Colonic mucosa (tissue), 4 donors: ENCODE data around the gene SUGCT. TPM values are rescaled to one million over a fixed set of nuclear protein-coding genes. Genes with fewer than 3 reads are reported as not detected.

Source experiments
- DNase-seq: peaks from one replicate; pipeline ENCODE4 v3.0.0-alpha.2; 2020
- H3K27ac ChIP-seq: fragments of 200-600 bp; one replicate; pipeline ENCODE4 v1.8.0; 2021
- H3K27me3 ChIP-seq: fragments of 200-600 bp; one replicate; pipeline ENCODE4 v1.8.0; 2021
- H3K36me3 ChIP-seq: fragments of 200-600 bp; one replicate; pipeline ENCODE4 v1.8.0; 2021
- H3K4me1 ChIP-seq: fragments of 200-600 bp; one replicate; pipeline ENCODE4 v1.8.0; 2021; ENCODE audit warnings: mild to moderate bottlenecking
- H3K4me3 ChIP-seq: fragments of 200-600 bp; one replicate; pipeline ENCODE4 v1.8.0; 2021
- H3K9ac ChIP-seq, 2 donors: one replicate each; pipeline ENCODE4 v1.7.0; 2013; ENCODE audit warnings: control low read depth in 2 of 2, low read depth in 2 of 2, low read length in 2 of 2
- H3K9me3 ChIP-seq: fragments of 200-600 bp; one replicate; pipeline ENCODE4 v1.8.0; 2021
- CTCF ChIP-seq: fragments of 200-600 bp; IDR thresholded peaks from one replicate; pipeline ENCODE4 v1.8.0; 2022; ENCODE audit warnings: antibody characterized with exemption, mild to moderate bottlenecking
- intact Hi-C: fragments of 100-400 bp; cut with DNase I; formaldehyde crosslinking; loops from one replicate; pipeline ENCODE4 v1.14.1; 2022
- total RNA-seq, 2 donors: library from RNA; stranded (reverse); fragmentation: NEBNext Ultra II Directional in 1 of 2; extraction: Animal tissue kit (Norgen Biotek cat#: 25700) in 1 of 2; gene quantifications; one replicate each; pipeline ENCODE4 v1.2.1, GENCODE V29; 2021
- donor health status: healthy.
- donor health status: DM: no; HTN: no; CAD: no.
- donor health status: DM: no; HTN: no; CAD: no.

The SUGCT gene
- total RNA-seq, 2 donors from 2014 or later, result 3.6 to 15.1 TPM

- Histone ChIP-seq H3K4me3 (no peak overlapping the region), H3K36me3 (no peaks in the 10 kb centered on the region), H3K27ac (no peak overlapping the region), H3K4me1 (no peaks in the 10 kb centered on the region), H3K9me3 (no peaks in the 10 kb centered on the region), H3K9ac (no peak overlapping the region), H3K27me3 (no peaks in the 10 kb centered on the region)
- intact Hi-C loops, result no loop called here
- no peak for TF ChIP-seq CTCF
- no peak for DNase-seq
Observed at GRCh38 chr7:40520986-40521738, 386.4 kb downstream of the SUGCT start.

GRCh38 chr7:40525764-40526163 lies 391.0 kb downstream of the SUGCT start:
- no peaks in the 10 kb centered on the region for H3K4me1 ChIP-seq

DNA sequence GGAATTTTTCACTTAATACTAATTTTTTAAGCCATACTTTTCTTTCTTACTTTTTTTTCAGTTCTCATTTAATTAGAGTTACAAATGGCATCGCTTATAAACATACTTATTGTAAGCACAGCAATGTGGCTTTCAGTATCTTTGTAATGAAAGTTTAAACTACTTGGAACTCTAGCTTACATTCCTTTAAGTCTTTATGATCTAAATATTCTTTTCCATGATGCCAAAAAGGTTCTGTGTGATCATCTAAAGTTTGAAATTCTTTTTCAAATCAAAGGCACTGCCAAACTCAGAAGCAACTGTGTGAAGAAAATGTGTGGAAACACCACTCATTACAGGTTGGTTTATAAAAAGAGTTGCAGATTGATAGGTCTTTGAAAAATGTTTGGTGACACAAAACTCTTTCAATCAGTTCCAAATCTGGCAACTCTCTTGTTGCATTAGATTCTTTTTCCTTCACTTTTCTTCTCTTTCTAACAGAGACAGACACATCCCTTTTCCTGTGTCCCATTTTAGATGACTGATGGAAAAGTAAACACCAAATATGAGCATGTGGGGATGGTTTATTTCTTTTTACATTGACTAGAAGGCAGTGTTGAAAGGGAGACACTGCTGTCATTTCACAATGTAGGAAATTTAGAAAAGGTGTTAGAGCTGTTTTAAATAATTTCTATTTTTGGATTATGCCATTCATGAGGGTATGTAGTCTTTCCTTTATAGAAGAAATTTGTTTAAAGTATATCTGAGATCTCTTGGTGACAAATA lies 392.3 kb downstream of the SUGCT start:
- Histone ChIP-seq H3K9ac (no peak overlapping the region), H3K4me1 (no peaks in the 10 kb centered on the region), H3K27me3 (no peaks in the 10 kb centered on the region), H3K36me3 (no peaks in the 10 kb centered on the region), H3K27ac (no peak overlapping the region), H3K9me3 (no peaks in the 10 kb centered on the region), H3K4me3 (no peak overlapping the region)
- no peak for DNase-seq
- TF ChIP-seq CTCF, result no peak
- intact Hi-C loops, result no loop called here

More at GRCh38 chr7:40525764-40526163, 391.0 kb downstream of the SUGCT start:
- no peaks in the 10 kb centered on the region for H3K36me3 ChIP-seq
- no peak overlapping the region for H3K9ac ChIP-seq
- H3K4me3 ChIP-seq, result no peak overlapping the region
- no peaks in the 10 kb centered on the region for H3K27me3 ChIP-seq
- intact Hi-C loops, result no loop called here
- no peak overlapping the region for H3K27ac ChIP-seq
- no peak for TF ChIP-seq CTCF
- H3K9me3 ChIP-seq, result no peaks in the 10 kb centered on the region
- no peak for DNase-seq

- H3K27ac ChIP-seq, result no peak overlapping the region
- DNase-seq, result no peak
- H3K4me3 ChIP-seq, result no peak overlapping the region
- intact Hi-C loops, result no loop called here
- no peaks in the 10 kb centered on the region for H3K27me3 ChIP-seq
- no peaks in the 10 kb centered on the region for H3K9me3 ChIP-seq
- TF ChIP-seq CTCF, result no peak
- no peak overlapping the region for H3K9ac ChIP-seq
- H3K36me3 ChIP-seq, result no peaks in the 10 kb centered on the region
- H3K4me1 ChIP-seq, result no peaks in the 10 kb centered on the region
Observed at GRCh38 chr7:40527723-40528122, 392.9 kb downstream of the SUGCT start.

DNA sequence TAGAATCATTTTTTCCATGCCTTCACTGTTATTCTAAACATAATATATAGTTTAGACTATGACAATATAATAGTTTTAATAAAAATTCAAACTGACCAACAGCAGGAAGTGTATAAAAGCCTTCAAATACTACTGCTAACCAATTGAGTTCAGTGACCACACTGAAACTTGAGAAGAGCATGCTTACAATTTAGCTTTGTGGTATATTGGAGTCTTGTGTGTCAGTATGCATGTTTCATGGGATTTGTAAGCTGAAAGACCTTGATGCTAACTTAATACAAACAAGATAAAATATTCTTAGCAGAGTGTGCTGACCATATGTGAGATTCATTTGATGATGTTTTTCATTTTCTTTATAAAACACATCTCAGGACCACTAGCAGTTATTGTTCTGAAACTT lies 395.5 kb downstream of the SUGCT start:
- Histone ChIP-seq H3K9ac (no peak overlapping the region), H3K27ac (no peak overlapping the region), H3K4me1 (no peaks in the 10 kb centered on the region), H3K36me3 (no peaks in the 10 kb centered on the region), H3K27me3 (no peaks in the 10 kb centered on the region), H3K4me3 (no peak overlapping the region), H3K9me3 (no peaks in the 10 kb centered on the region)
- intact Hi-C loops, result no loop called here
- TF ChIP-seq CTCF, result no peak
- DNase-seq, result no peak
